Activated CD4-positive, alpha-beta T cell treated with anti-CD3 and anti-CD28 coated beads, Interleukin-2, amount 50 U/mL, for 4 hours (primary cell): ENCODE data around the gene MIPEP.

Experiments
- DNase-seq, 2 experiments: peaks; one replicate each; pipeline ENCODE4 v3.0.0-alpha.2; 2020

Gene MIPEP

GRCh38 chr13:23848646-23849141 lies 40.5 kb downstream of the MIPEP start:
- DNase-seq, result no peak

- DNase-seq, result no peak
Observed at GRCh38 chr13:23848019-23848418, 41.2 kb downstream of the MIPEP start.

- no peak for DNase-seq
Observed at GRCh38 chr13:23847497-23847896, 41.7 kb downstream of the MIPEP start.

GRCh38 chr13:23845105-23845725 lies 44.0 kb downstream of the MIPEP start:
- no peak for DNase-seq

- no peak for DNase-seq
Observed at GRCh38 chr13:23844132-23844531, 45.1 kb downstream of the MIPEP start.

- no peak for DNase-seq
Observed at GRCh38 chr13:23843436-23843835, 45.8 kb downstream of the MIPEP start.

- no peak for DNase-seq
Observed at GRCh38 chr13:23842406-23842805, 46.8 kb downstream of the MIPEP start.

- no peak for DNase-seq
Observed at GRCh38 chr13:23833733-23834611, 55.2 kb downstream of the MIPEP start.

- DNase-seq, result no peak
Observed at GRCh38 chr13:23828866-23829265, 60.3 kb downstream of the MIPEP start.

GRCh38 chr13:23828086-23828485 lies 61.1 kb downstream of the MIPEP start:
- DNase-seq, result no peak

GRCh38 chr13:23825179-23825578 lies 64.0 kb downstream of the MIPEP start:
- no peak for DNase-seq

GRCh38 chr13:23824371-23824770 lies 64.8 kb downstream of the MIPEP start:
- DNase-seq, result no peak

GRCh38 chr13:23822252-23822824 lies 66.9 kb downstream of the MIPEP start:
- DNase-seq, result no peak

- no peak for DNase-seq
Observed at GRCh38 chr13:23820530-23820929, 68.7 kb downstream of the MIPEP start.

- DNase-seq, result no peak
Observed at GRCh38 chr13:23817830-23818229, 71.4 kb downstream of the MIPEP start.

GRCh38 chr13:23817136-23817535 lies 72.1 kb downstream of the MIPEP start:
- DNase-seq, result no peak

GRCh38 chr13:23813635-23814034 lies 75.6 kb downstream of the MIPEP start:
- DNase-seq, result no peak

- no peak for DNase-seq
Observed at GRCh38 chr13:23811366-23812062, 77.7 kb downstream of the MIPEP start.

- no peak for DNase-seq
Observed at GRCh38 chr13:23810685-23811240, 78.4 kb downstream of the MIPEP start.

- DNase-seq, result no peak
Observed at GRCh38 chr13:23808803-23809202, 80.4 kb downstream of the MIPEP start.

GRCh38 chr13:23806874-23807526 lies 82.2 kb downstream of the MIPEP start:
- no peak for DNase-seq

GRCh38 chr13:23805821-23806220 lies 83.4 kb downstream of the MIPEP start:
- no peak for DNase-seq
